ENCODE data around the gene ERN2. TPM values are rescaled to one million over a fixed set of nuclear protein-coding genes. Genes with fewer than 3 reads are reported as not detected.

The ERN2 gene
- total and polyA plus RNA-seq, 2 of the 13 experiments (the other 11 are each of a cell fraction or from before 2014, with no cell fraction given), result 2.2 to 3.5 TPM

- 0 out of 2 replicates have a peak, but pooled peaks have one; percentile 11 for TF ChIP-seq NFKB2 (CRISPR knock-in tag; IDR thresholded peaks at IDR 0.05; ENCODE audit: borderline replicate concordance)
- no peak for TF ChIP-seq ZNF749 (CRISPR knock-in tag; IDR thresholded peaks at IDR 0.05; ENCODE audit: borderline replicate concordance)
- no peak for TF ChIP-seq NR2C2 (CRISPR knock-in tag; IDR thresholded peaks at IDR 0.05; ENCODE audit: borderline replicate concordance)
- TF ChIP-seq, protein P1, sequence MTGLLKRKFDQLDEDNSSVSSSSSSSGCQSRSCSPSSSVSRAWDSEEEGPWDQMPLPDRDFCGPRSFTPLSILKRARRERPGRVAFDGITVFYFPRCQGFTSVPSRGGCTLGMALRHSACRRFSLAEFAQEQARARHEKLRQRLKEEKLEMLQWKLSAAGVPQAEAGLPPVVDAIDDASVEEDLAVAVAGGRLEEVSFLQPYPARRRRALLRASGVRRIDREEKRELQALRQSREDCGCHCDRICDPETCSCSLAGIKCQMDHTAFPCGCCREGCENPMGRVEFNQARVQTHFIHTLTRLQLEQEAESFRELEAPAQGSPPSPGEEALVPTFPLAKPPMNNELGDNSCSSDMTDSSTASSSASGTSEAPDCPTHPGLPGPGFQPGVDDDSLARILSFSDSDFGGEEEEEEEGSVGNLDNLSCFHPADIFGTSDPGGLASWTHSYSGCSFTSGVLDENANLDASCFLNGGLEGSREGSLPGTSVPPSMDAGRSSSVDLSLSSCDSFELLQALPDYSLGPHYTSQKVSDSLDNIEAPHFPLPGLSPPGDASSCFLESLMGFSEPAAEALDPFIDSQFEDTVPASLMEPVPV (CRISPR knock-in tag; IDR thresholded peaks at IDR 0.05), result no peak
- no peak for TF ChIP-seq NFATC3 (CRISPR knock-in tag; IDR thresholded peaks at IDR 0.05)
- 0 out of 2 replicates have a peak, but pooled peaks have one; percentile 6 for TF ChIP-seq SP5 (CRISPR knock-in tag; IDR thresholded peaks at IDR 0.05; ENCODE audit: borderline replicate concordance, low read depth)
- TF ChIP-seq ZMAT3 (CRISPR knock-in tag; conservative IDR thresholded peaks at IDR 0.05), result 0 out of 2 replicates have a peak, but pooled peaks have one; percentile 8
- TF ChIP-seq WIZ (CRISPR knock-in tag; IDR thresholded peaks at IDR 0.05), result 0 out of 2 replicates have a peak, but pooled peaks have one; percentile 32
- TF ChIP-seq, protein P2, sequence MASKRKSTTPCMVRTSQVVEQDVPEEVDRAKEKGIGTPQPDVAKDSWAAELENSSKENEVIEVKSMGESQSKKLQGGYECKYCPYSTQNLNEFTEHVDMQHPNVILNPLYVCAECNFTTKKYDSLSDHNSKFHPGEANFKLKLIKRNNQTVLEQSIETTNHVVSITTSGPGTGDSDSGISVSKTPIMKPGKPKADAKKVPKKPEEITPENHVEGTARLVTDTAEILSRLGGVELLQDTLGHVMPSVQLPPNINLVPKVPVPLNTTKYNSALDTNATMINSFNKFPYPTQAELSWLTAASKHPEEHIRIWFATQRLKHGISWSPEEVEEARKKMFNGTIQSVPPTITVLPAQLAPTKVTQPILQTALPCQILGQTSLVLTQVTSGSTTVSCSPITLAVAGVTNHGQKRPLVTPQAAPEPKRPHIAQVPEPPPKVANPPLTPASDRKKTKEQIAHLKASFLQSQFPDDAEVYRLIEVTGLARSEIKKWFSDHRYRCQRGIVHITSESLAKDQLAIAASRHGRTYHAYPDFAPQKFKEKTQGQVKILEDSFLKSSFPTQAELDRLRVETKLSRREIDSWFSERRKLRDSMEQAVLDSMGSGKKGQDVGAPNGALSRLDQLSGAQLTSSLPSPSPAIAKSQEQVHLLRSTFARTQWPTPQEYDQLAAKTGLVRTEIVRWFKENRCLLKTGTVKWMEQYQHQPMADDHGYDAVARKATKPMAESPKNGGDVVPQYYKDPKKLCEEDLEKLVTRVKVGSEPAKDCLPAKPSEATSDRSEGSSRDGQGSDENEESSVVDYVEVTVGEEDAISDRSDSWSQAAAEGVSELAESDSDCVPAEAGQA (IDR thresholded peaks at IDR 0.05; ENCODE audit: low read depth), result no peak
- TF ChIP-seq, protein P2 (CRISPR knock-in tag; IDR thresholded peaks at IDR 0.05; ENCODE audit: borderline replicate concordance), result no peak
- 0 out of 2 replicates have a peak, but pooled peaks have one; percentile 13 for TF ChIP-seq ZNF441 (CRISPR knock-in tag; IDR thresholded peaks at IDR 0.05; ENCODE audit: borderline replicate concordance)
- TF ChIP-seq MED1 (CRISPR knock-in tag; IDR thresholded peaks at IDR 0.05), result 0 out of 2 replicates have a peak, but pooled peaks have one; percentile 6
- TF ChIP-seq ZNF839 (CRISPR knock-in tag; IDR thresholded peaks at IDR 0.05; ENCODE audit: borderline replicate concordance), result no peak
- no peak for TF ChIP-seq CENPT (CRISPR knock-in tag; IDR thresholded peaks at IDR 0.05; ENCODE audit: low read depth)
- TF ChIP-seq ZMYM4 (CRISPR knock-in tag; IDR thresholded peaks at IDR 0.05), result no peak
- TF ChIP-seq ZNF704 (CRISPR knock-in tag; IDR thresholded peaks at IDR 0.05; ENCODE audit: borderline replicate concordance), result 0 out of 2 replicates have a peak, but pooled peaks have one; percentile 14
- TF ChIP-seq LBX2 (CRISPR knock-in tag; IDR thresholded peaks at IDR 0.05; ENCODE audit: borderline replicate concordance), result no peak
- no peak for TF ChIP-seq ARID2 (CRISPR knock-in tag; IDR thresholded peaks at IDR 0.05; ENCODE audit: borderline replicate concordance)
- TF ChIP-seq, protein P3, sequence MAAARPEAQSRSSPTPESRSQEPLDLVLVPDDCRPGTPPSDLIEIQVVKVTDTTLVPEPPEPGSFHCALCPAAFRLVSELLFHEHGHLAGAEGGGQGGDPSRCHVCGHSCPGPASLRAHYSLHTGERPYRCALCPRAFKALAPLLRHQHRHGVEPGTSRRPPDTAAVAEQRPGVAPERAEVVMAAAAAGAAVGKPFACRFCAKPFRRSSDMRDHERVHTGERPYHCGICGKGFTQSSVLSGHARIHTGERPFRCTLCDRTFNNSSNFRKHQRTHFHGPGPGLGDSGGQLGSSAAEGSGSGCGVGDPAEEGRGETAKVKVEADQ (CRISPR knock-in tag; IDR thresholded peaks at IDR 0.05; ENCODE audit: borderline replicate concordance), result 0 out of 2 replicates have a peak, but pooled peaks have one; percentile 2
These were observed 70.7 kb downstream of the ERN2 start (continued) for GRCh38 chr16:23642246-23642774.

All from HepG2 (cell line).